GM12801 (cell line): ENCODE data around the gene IGF1R.

Source experiments
- TF ChIP-seq, protein P1 (sequence below): IDR thresholded peaks from one replicate; pipeline ENCODE4 v1.5.1; 2011; ENCODE audit warnings: control low read depth; ENCODE audit not compliant: insufficient read length; ENCODE audit errors: extremely low read depth

IGF1R gene

DNA sequence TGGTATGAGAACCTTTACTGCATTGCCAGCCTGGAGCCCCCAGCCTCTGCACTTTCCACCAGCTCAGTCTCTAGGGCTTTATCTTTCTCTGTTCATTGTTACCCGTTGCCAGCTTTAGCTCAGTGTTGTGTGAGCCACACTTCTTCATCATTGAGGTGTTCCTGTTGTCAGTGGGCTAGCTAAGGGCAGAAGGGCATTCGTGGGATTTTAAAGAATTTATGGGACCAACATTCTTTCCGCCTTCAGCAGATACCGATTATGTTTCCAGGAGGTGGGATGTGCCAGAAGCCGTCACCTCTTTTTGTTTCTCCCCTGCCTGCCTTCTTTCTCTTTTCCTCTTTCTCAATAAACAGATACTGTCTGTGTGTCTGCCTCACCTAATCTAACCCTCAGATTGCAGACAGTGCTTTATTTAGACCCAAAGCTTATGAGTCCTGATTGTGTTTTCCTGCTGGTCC lies 294.7 kb downstream of the IGF1R start:
- TF ChIP-seq, protein P1, sequence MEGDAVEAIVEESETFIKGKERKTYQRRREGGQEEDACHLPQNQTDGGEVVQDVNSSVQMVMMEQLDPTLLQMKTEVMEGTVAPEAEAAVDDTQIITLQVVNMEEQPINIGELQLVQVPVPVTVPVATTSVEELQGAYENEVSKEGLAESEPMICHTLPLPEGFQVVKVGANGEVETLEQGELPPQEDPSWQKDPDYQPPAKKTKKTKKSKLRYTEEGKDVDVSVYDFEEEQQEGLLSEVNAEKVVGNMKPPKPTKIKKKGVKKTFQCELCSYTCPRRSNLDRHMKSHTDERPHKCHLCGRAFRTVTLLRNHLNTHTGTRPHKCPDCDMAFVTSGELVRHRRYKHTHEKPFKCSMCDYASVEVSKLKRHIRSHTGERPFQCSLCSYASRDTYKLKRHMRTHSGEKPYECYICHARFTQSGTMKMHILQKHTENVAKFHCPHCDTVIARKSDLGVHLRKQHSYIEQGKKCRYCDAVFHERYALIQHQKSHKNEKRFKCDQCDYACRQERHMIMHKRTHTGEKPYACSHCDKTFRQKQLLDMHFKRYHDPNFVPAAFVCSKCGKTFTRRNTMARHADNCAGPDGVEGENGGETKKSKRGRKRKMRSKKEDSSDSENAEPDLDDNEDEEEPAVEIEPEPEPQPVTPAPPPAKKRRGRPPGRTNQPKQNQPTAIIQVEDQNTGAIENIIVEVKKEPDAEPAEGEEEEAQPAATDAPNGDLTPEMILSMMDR = no peak

DNA sequence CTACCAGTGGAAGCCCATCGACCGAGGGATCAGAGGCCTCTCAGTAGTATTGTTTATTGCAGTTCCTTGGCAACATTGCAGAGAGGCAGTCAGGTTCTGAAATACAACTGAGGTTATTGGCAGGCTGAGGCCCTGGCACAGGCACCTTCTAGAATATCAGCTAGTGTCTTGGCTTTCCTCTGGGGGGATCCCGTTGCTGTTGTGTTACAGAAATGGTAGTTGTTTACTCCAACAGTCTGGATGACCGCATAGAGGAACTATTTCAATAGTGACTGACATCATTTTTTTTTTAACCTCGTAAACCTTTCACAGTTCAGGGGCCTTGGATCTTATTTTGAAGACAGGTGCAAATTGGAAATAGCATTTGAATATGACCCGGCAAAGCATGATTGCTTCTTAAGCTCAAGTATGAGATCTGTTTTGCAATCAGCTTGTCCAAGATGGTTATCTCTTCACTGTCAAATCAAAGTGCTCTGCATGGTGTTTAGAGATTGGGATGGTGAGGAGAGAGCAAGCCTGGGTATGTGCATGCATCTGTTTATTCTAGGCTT lies 295.3 kb downstream of the IGF1R start:
- TF ChIP-seq, protein P1 = no peak

DNA sequence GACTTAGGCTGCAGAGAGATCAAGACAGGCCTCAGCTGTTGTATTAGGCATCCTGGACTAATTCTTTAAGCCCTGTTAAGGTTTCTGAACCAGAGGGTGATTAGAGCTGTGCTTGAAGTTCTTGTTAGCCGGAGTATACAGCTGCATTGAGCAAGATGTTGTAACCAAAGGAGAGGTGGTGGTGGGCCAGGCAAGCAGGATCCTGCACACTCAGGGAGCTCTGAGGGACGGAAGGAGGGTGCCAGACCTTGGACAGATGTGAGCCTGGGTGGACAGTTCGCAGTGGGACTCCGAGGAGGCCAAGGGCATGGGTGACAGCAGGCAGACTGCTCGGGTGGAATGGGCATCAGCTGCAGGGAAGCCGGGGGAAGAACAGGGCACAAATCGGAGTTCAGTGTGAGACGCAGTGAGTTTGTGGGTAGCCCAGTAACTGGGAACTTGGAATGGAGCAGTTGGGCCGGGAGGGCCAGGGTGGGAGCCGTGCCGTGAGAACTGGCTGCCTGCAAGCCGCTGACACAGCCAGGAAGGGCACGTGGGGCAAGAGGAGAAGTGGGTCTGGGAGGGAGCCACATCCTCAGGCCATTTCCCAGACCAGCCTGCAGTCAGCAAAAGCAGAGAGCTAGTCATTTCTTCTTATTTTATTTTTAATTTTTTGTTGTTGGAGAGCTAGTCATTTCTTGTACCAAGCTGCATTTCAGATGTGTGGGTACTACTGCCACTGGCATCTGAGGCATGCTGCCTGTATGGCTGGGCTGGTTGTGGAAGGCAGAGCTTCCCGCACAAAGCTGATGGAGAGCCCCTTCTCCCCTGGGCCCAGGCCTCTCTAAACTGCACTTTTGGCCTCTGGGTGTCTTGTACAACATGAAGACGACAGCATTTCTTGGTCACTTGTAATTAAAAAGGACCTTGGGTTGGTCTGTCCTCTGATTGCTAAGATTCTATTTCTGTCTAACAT lies 298.2 kb downstream of the IGF1R start:
- TF ChIP-seq, protein P1 = no peak

DNA sequence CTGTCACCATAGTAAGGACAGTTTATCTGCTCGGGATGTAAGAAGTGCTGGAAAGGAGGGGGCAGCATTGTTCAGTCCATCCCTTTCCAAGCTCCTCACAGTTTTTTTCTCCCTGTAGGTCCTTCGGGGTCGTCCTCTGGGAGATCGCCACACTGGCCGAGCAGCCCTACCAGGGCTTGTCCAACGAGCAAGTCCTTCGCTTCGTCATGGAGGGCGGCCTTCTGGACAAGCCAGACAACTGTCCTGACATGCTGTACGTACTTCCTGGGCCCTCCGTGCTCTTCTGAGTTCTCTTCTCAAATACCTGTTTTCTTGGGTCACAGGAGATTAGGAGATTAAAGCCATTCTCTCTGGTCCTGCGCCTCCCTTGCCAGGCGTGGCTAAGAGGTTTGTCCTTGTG lies 300.1 kb downstream of the IGF1R start:
- TF ChIP-seq, protein P1 = no peak

DNA sequence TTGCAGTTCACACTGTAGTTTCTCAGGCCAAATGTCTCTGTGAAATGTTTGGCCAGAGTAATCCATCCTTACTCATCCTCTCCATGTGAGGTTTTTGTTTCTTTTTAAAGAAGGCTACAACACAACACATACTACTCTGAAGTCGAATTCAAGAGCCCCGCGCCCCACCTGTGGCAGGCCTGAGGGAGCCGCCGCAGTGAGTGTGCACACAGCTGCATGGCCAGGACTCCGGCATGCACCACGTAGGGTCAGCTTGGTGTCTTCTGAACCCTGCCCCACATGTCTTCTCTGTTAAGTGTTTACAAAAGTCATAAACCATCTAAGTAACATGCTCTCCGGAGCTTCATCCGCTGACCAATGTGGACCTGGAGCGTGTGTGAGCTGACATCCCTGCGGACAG lies 300.6 kb downstream of the IGF1R start:
- TF ChIP-seq, protein P1 = no peak

DNA sequence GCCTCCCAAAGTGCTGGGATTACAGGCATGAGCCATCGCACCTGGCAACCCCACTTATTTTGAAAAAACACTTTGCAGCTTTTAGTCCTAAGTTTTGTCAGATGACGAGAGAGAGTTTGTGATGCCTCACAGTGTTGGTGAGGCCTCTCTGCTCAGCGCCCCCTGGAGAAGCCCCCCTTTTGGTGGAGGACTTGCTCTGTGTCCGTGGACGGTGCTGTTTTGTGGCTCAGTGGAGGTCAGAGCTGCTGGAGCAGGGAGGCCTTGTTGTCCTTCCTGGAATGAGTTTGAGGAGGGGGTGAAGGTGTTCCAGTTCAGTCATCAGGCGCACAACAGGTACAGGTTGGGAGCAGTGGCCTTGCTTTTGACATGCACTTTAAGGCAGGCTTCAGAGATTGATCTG lies 301.3 kb downstream of the IGF1R start:
- TF ChIP-seq, protein P1 = no peak

DNA sequence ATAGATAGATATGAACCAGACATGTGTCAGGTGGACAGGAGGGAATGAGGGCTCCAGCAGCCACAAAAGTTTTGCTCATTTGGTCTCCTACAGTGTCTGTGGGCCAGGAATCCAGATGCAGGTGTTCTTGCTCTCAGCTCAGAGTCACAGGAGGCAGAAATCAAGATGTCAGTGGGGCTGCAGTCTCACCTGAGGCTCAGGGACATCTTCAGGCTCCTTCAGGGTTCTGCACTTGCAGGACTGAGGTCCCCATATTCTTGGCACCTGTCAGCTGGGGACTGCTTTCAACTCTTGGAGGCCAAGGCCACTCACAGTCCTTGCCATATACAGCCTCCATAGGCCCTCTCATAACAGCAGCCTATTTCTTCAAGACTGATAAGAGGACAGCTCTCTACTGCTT lies 301.9 kb downstream of the IGF1R start:
- TF ChIP-seq, protein P1 = no peak
